HG03457 (cell line): ENCODE results near the gene DDX10.
"Not testable (repeated sequence)": the region's sequence is repeated elsewhere in the genome, so short reads cannot be mapped to it uniquely, and the experiment has no call there.

Experiments used
- ATAC-seq: cut with Tn5 transposase; IDR thresholded peaks from one replicate; pipeline ENCODE4 v1.9.1; 2021; ENCODE audit warnings: moderate number of reproducible peaks; ENCODE audit not compliant: unreplicated experiment

DDX10 gene

GRCh38 chr11:108713076-108713790 is 48.4 kb downstream of the DDX10 start:
- ATAC-seq, result peak; percentile 56

- ATAC-seq, result no peak
These were observed 50.4 kb downstream of the DDX10 start for GRCh38 chr11:108715239-108715638.

GRCh38 chr11:108718466-108718865 is 53.6 kb downstream of the DDX10 start:
- ATAC-seq, result no peak

- no peak for ATAC-seq
These were observed 60.3 kb downstream of the DDX10 start for GRCh38 chr11:108724974-108725689.

- ATAC-seq, result no peak
These were observed 61.4 kb downstream of the DDX10 start for GRCh38 chr11:108726077-108726800.

GRCh38 chr11:108727665-108728064 is 62.8 kb downstream of the DDX10 start:
- peak; percentile 34 for ATAC-seq

GRCh38 chr11:108729227-108729871 is 64.5 kb downstream of the DDX10 start:
- ATAC-seq, result no peak

GRCh38 chr11:108732395-108732794 is 67.5 kb downstream of the DDX10 start:
- ATAC-seq, result no peak

GRCh38 chr11:108733479-108734116 is 68.7 kb downstream of the DDX10 start:
- ATAC-seq, result peak; percentile 90

- ATAC-seq, result no peak
These were observed 69.4 kb downstream of the DDX10 start for GRCh38 chr11:108734283-108734682.

- ATAC-seq, result no peak
These were observed 70.2 kb downstream of the DDX10 start for GRCh38 chr11:108734956-108735559.

GRCh38 chr11:108740132-108740531 is 75.3 kb downstream of the DDX10 start:
- not testable (repeated sequence) for ATAC-seq

GRCh38 chr11:108743851-108744250 is 79.0 kb downstream of the DDX10 start:
- no peak for ATAC-seq

GRCh38 chr11:108748968-108749367 is 84.1 kb downstream of the DDX10 start:
- no peak for ATAC-seq

- ATAC-seq, result no peak
These were observed 86.6 kb downstream of the DDX10 start for GRCh38 chr11:108751444-108751843.

- no peak for ATAC-seq
These were observed 87.5 kb downstream of the DDX10 start for GRCh38 chr11:108752297-108752751.

GRCh38 chr11:108754901-108755625 is 90.2 kb downstream of the DDX10 start:
- no peak for ATAC-seq

- no peak for ATAC-seq
These were observed 92.8 kb downstream of the DDX10 start for GRCh38 chr11:108757630-108758029.

GRCh38 chr11:108758458-108758857 is 93.6 kb downstream of the DDX10 start:
- no peak for ATAC-seq
